HL-60 (cell line): ENCODE measurements around the gene NUP62.

Experiments
- CTCF ChIP-seq: IDR thresholded peaks from one replicate; pipeline ENCODE4 v1.5.1; 2011; ENCODE audit warnings: low read length, control low read depth, inconsistent platforms; ENCODE audit not compliant: insufficient read depth
- POLR2AphosphoS5 ChIP-seq: IDR thresholded peaks from 2 replicates; pipeline ENCODE4 v1.6.1; 2012; ENCODE audit warnings: low read depth
- REST ChIP-seq: IDR thresholded peaks from 2 replicates; pipeline ENCODE4 v1.6.1; 2012; ENCODE audit warnings: low read depth; ENCODE audit not compliant: insufficient replicate concordance
- SPI1 ChIP-seq: IDR thresholded peaks from 2 replicates; pipeline ENCODE4 v1.6.1; 2012; ENCODE audit warnings: low read depth, mild to moderate bottlenecking, borderline replicate concordance

GRCh38 chr19:49977881-49978280, 48.6 kb upstream of the NUP62 start:
- TF ChIP-seq CTCF: no peak
- no peak for TF ChIP-seq REST
- no peak for TF ChIP-seq POLR2AphosphoS5
- no peak for TF ChIP-seq SPI1
